Endothelial cell of hepatic sinusoid (primary cell): ENCODE measurements around the gene TGM2.
"Not testable (repeated sequence)": the region's sequence is repeated elsewhere in the genome, so short reads cannot be mapped to it uniquely, and the experiment has no call there.

Source experiments
- in situ Hi-C: cut with HindIII; loops from 2 replicates; pipeline ENCODE4 v1.10.0; 2017; ENCODE audit warnings: low sequenced_read_pairs

TGM2 gene

DNA sequence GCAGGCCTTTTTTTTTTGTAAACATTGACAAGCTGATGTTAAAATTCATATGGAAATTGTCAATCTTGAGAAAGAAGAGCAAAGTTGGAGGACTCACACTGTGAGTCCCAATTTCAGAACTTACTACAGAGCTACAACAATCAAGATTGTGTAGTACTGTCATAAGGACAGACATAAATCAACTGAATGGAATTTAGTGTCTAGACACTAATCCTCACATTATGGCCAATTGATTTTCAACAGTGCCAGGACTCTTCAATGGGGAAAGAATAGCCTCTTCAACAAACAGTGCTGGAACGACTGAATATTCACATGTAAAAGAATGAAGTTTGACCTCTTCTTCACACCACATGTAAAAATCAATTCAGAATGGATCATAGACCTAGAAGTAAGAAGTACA, 60.8 kb downstream of the TGM2 start:
- in situ Hi-C loops, result no loop called here

DNA sequence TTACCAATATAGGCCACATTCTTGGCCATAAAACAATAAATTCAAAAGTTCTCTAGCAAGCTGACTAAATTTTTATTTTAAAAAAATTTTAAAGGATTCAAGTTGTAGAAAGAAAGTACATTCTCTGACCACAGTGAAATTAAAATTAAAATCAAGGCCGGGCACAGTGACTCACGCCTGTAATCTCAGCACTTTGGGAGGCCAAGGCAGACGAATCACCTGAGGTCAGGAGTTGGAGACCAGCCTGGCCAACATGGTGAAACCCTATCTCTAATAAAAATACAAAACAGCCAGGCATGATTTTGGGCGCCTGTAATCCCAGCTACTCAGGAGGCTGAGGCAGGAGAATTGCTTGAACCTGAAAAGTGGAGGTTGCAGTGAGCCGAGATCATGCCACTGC, 62.9 kb downstream of the TGM2 start:
- in situ Hi-C loops, result not testable (repeated sequence)

DNA sequence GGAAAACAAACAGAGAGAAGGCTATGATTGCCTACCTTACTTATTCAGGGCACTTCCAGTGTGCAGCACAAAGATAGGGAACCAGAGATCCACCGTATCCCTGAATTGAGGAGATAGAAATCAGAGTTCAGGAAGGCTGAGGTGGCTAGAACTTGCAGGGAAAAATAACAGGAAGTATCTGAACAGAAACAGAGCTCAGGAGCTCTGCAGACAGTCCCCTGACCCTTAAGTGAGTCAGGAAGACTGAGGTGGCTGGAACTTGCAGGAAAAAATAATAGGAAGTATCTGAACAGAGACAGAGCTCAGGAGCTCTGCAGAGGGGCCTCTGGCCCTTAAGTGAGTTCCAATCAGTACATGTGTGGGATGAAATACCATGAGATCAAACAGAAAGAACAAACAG, 66.1 kb downstream of the TGM2 start:
- in situ Hi-C loops, result no loop called here

DNA sequence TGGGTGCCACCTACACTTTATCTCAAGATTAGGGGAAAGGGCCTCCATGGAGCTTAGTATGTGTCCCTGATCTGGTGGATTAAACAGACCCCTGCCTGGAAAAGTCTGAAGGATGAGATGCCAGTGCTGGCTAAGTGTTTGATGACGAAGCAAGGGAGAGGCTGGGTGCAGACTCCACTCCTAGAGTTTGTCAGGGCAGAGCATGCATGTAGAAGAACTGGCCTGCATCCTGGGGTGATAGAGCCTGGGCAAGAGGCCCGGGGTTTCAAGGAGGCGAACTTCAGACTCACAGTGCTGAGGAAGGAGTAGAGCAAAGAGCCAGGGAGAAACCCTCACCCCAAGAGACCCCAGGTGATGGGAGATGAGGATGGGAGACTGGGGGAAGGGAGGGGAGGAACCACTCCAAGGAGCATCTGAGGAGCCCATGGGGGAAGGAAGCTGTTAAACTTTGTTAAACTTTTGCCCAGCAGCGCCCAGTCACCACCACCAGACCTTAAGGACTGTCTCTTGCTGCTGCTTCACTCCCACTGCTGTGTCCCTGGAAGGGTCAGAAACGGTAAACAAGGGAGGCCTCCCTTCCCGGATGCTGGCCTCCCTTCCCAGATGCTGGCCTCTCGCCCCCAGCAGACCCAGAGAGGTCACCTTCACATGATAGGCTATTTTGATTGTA, 69.9 kb downstream of the TGM2 start:
- in situ Hi-C loops, result no loop called here

DNA sequence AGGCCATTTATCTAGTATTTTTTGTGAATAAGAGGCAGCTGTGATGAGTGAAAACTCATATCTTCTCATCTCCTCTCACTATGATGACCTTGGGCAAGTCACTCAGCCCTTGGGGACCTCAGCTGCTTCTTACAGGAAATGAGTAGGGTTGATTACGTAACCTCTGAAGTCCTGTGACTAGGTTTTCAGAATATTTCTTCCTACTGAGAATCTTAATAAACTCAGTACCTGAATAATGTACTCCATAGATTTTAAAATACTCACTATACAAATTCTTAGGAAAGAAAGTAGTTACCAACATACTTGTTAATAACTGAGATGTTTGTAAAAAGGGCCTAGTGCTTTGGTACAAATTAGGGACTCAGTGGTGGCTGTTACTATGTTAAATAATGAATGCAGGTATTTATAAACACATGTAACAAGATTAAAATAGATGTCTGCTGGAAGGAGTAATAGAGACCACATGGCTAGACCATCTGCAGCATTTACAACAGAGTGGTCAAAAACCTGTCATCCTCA, 70.6 kb downstream of the TGM2 start:
- in situ Hi-C loops, result no loop called here

DNA sequence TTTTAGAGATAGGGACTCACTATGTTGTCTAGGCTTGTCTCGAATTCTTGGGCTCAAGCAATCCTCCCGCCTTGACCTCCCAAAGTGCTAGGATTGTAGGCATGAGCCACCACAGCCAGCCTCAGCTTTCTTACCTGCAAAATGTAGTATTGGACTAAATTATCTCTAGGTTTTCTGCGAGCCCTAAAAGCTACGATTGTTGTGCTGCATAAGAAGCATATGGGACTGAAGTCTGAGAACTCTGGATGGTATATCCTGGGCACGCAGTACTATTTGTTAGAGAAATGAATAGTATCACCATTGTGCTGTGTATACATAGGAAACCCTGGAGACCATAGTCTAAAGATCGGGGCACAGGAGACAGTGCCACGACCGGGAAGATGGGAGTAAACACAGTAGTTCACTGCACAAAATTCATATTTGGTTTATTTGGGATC, 71.4 kb downstream of the TGM2 start:
- in situ Hi-C loops, result no loop called here

DNA sequence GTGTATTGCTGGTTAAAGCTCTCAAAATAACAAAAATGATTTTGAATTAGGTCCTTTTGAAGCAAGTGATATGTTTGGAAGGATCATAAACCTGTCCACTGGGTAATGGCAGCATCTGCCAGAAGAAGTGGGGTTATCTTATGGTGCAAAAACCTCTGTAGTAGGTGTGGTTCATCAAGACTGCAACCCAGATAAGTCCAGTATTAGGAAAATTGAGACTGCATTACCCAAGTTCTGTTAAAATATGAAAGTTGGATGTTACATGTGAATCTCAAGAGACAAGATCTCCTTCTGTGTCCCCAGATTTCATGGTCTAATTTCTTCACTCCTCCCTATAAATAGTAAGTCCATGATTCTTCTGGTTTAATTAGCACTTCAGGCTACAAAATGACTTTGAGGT, 72.2 kb downstream of the TGM2 start:
- in situ Hi-C loops, result no loop called here

DNA sequence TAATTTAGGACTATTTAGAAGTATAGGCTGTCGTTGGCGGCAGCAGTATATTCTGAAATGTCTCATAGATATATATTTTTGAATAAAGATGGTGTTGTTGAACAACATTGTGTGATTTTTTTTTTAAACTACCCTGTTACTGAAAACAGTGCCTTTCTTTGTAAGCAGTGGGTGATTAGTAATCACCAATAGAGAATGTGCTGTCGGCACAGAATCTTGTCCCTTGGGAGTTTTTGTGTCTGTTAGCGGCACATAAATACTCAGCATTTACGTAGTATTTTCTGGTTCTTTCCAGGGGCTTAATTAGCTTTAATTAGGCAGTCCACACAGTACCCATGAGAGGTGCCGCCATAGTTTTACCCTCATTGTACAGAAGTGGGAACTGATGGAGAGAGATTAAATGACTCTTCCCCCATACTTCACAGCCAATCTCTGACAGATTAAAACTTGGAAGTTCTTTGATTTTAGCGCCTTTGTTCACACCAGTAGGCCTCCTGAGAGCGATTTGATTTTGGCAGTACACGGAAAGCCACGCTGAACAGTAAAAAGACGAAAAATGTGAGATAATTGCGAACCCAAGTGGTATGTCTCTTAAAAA, 72.7 kb downstream of the TGM2 start:
- in situ Hi-C loops, result no loop called here

DNA sequence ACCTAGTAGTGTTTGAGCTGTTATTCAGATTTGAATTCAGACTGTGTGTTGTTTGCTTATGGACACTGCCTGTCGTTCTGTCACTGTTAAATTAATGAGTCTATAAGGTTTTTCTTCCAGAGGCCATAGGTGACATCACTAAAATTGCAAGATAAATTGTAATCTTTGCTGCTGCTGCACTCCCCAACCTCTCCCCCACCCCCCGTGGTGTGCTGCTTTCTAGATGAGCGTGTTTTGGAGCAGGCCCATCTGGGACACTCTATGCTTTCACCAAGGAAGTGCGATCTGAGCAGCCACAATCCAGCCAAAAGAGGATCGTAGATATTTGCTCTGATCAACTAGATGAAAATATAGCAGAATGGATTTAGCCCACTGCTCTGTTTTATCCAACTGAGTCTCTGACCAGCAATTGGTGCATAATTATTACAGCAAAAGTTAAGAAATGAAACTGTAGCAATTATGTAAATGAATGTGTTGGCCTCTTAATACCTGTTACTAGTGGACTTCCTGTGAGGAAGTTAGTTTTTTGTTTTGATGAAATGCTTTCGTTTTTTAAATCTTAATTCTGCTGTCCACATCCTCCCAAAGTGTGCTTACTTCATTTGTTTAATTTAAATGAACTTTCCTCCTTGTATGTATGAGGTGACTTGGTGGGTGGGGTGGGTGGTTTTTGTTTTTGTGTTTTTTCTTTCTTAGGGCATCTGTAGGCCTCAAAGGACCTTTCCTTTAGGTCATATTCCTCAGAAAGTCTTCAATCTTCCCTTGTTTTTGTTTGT, 73.4 kb downstream of the TGM2 start:
- in situ Hi-C loops, result no loop called here

DNA sequence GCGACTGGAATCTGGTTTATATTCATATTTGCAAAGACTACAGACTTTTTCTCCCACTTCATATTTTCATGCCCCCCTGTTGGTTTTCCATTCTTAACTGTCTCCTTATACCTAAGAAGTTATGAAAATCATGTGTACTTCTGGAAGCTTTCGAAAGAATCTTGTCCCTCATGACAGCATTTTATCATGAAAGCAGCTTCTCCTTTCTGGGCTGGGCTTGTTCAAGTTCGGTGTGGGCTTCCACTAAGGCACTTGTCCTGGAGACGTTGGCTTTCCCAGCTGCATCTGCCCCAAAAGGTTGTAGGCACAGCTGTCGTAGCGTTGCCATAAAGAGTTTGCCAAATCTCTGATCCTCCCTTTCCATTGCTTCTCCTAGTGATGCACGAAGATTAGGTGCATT, 75.0 kb downstream of the TGM2 start:
- in situ Hi-C loops, result no loop called here

DNA sequence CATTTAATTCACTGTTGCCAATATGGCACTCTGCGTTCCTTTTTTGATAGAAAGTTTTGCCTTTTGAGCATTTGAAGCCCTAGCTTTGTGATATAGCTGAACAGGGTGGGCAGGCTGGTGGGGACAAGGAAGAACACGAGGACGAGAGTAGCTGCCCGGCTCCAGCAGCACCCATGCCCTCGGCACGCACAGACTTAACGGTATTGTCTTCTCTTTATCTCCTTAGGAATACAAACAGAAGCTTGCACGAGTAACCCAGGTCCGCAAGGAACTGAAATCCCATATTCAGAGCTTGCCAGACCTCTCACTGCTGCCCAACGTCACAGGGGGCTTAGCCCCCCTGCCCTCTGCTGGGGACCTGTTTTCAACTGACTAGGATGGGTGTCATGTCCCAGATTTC, 75.6 kb downstream of the TGM2 start:
- in situ Hi-C loops, result no loop called here

DNA sequence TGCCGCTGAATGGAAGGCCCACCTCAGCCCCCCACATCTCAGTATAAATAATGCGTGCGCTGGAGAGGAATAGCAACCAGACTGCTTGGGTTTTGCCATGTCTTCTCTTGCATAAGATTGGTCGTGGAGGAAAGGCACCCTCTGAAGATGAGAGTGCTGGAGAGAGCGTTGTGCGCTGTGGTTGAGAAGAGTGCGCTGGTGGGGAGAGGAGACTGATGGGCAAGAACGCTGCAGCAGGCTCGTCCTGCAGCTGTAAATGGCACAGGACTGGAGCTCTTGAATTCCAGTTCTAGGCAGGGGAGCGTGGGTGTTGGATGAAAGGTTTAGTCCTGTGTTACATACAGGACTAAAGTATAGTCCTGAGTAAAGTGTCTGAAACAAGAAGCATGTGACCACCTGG, 80.0 kb downstream of the TGM2 start:
- in situ Hi-C loops, result no loop called here

DNA sequence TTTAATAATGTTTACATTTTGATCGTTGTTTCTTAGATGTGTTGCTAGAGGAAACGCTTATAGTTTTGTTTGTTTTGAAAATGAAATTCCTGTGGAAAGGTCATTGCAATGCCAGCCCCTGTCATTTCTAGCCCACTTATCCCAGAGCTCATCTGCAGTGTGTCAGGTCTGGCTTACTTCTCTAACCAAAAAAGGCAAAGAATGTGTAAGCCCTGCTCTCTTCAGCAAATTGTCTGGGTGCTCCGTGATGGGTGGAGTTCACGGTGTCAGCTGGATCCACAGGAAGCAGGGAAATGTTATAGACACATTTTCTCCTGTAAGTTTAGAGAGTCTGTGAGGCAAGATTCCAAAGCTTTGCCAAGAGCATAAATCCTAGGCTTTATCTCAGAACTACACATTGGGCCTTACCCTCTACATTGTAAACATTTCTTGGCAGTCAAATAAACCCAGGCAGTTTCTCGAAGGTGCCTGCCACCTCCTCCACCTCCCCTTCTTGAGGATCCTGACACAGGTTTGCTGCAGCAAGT, 80.6 kb downstream of the TGM2 start:
- in situ Hi-C loops, result no loop called here

DNA sequence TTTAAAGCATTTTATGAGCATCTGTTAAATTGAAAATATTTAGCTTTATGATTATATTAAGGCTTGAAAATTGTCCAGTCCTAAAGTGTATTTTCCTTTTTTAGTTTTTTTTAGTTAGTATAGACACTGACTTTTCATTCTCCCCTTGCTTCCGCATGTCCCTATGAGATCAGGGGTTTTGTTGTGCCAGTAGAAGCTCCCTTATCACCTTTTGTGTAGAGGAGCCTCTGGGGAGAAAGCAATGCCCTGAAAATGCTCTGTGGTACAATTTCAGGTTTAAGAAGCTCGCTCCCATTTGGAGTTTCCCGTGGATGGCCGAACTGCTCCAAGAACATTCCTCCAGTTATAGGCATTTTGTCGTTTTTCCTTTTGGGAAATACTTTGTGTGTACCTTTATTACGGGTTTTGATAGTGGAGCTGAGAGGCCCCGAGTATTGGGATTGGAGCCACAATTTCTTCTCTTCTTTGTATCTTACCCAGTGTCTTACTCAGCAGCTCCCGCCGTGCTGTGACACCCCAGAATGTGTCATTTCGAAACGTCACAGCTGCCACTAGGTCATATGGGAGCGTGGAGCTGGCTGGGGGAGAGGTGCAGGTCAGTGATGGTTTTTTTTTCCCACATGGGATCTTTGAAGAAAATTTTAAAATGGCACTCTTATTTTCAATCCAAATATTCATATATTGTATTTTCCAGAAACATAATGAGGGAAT, 81.6 kb downstream of the TGM2 start:
- in situ Hi-C loops, result no loop called here

DNA sequence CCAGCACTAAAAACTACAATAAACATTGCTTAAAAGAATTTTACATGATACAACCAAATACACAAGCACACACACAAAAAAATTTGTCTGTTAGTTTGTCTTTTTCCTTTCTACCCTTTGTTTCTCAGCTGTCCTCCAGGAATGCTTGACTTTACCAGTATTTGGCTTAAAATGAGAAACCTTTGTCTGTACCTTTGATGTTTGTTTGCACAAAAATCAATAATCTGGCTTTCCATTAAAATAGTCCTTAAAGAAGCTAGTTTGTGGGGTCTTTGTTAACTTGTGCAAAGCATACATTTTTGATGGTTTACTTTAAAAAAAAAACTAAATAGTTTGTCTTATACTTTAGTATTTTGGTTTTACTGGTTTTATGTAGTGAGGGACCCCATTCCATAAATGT, 82.2 kb downstream of the TGM2 start:
- in situ Hi-C loops, result no loop called here

DNA sequence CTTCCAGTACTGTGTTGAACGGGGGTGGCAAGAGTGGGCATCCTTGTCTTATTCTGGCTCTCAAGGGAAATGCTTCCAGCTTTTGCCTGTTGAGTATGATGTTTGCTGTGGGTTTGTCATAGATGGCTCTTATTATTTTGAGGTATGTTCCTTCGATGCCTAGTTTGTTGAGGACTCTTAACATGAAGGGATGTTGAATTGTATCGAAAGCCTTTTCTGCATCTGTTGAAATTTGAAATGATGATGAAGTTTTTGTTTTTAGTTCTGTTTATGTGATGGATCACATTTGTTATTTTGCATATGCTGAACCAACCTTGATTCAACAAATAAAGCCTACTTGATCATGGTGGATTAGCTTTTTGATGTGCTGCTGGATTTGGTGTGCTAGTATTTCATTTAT, 83.5 kb downstream of the TGM2 start:
- in situ Hi-C loops, result no loop called here

DNA sequence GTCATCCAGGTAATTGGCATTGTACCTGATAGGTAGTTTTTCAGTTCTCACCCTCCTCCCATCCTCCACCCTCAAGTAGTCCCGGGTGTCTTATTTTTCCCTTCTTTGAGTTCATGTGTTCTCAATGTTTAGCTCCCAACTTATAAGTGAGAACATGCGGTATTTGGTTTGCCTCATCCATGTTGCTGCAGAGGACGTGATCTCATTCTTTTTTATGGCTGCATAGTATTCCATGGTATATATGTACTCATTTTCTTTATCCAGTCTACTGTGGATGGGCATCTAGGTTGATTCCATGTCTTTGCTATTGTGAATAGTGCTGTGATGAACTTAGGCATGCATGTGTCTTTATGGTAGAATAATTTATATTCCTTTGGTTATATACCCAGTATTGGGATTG, 85.7 kb downstream of the TGM2 start:
- in situ Hi-C loops, result no loop called here

DNA sequence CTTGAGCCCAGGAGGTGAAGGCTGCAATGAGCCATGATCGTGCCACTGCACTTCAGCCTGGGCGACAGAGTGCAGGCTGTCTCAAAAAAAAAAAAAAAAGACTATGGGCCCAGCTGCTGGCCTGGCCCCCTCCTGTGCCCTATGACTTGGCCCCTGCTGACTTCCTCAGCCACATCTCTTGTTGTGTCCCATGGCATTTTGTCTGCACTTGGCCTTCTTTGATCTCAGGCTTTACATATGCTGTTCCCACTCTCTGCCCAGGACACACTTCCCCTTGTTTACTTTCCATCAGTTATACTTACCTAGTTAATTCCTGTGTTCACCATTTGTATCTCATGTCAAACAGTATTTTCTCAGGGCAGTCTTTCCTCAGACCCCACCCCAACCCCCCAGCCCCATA, 87.0 kb downstream of the TGM2 start:
- in situ Hi-C loops, result no loop called here
